ENCODE measurements around the gene TFCP2.

DNA sequence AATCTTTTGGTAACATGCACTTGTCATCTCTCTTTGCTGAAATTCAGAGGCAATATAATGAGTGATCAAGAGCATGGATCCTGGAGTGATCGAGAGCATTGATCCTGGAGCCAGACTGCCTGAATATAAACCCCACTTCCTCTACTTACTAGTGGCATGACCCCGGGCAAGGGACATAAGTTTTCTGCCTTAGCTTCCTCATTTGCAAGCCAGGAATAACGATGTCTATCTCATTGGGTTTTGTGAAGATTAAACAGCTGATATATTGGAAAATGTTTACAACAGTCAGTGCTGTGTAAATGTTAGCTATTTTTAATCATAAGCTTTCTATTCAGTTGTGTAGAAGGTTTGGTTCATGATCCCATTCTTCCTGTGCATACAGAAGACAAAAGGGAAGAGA, 87.2 kb downstream of the TFCP2 start:
- TF ChIP-seq, protein P1, sequence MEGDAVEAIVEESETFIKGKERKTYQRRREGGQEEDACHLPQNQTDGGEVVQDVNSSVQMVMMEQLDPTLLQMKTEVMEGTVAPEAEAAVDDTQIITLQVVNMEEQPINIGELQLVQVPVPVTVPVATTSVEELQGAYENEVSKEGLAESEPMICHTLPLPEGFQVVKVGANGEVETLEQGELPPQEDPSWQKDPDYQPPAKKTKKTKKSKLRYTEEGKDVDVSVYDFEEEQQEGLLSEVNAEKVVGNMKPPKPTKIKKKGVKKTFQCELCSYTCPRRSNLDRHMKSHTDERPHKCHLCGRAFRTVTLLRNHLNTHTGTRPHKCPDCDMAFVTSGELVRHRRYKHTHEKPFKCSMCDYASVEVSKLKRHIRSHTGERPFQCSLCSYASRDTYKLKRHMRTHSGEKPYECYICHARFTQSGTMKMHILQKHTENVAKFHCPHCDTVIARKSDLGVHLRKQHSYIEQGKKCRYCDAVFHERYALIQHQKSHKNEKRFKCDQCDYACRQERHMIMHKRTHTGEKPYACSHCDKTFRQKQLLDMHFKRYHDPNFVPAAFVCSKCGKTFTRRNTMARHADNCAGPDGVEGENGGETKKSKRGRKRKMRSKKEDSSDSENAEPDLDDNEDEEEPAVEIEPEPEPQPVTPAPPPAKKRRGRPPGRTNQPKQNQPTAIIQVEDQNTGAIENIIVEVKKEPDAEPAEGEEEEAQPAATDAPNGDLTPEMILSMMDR (conservative IDR thresholded peaks at IDR 0.05): no peak
- no peak for TF ChIP-seq ZFX (IDR thresholded peaks at IDR 0.05)

Data from C4-2B (cell line).